HG02610 (cell line): ENCODE data around the gene TTC34.
"Not testable (repeated sequence)": the region's sequence is repeated elsewhere in the genome, so short reads cannot be mapped to it uniquely, and the experiment has no call there.

Experiments used
- ATAC-seq: cut with Tn5 transposase; IDR thresholded peaks from one replicate; pipeline ENCODE4 v1.9.1; 2021; ENCODE audit warnings: mild to moderate bottlenecking, moderate library complexity; ENCODE audit not compliant: unreplicated experiment

TTC34 gene

DNA sequence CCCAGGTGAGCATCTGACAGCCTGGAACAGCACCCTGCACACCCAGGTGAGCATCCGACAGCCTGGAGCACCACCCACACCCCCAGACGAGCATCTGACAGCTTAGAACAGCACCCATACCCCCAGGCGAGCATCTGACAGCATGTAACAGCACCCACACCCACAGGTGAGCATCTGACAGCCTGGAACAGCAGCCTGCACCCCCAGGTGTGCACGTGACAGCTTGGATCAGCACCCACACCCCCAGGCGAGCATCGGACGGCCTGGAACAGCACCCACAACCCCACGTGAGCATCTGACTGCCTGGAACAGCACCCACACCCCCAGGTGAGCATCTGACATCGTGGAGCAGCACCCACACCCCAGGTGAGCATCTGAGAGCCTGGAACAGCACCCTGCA, 116.6 kb downstream of the TTC34 start:
- ATAC-seq: not testable (repeated sequence)

DNA sequence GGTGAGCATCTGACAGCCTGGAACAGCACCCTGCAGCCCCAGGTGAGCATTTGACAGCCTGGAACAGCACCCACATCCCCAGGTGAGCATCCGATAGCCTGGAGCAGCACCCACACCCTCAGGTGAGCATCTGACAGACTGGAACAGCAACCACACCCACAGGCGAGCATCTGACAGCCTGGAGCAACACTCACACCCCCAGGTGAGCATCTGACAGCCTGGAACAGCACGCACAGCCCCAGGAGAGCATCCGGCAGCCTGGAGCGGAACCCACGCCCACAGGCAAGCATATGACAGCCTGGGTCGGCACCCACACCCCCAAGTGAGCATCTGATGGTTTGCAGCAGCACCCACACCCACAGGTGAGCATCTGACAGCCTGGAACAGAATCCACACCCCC, 117.5 kb downstream of the TTC34 start:
- not testable (repeated sequence) for ATAC-seq

DNA sequence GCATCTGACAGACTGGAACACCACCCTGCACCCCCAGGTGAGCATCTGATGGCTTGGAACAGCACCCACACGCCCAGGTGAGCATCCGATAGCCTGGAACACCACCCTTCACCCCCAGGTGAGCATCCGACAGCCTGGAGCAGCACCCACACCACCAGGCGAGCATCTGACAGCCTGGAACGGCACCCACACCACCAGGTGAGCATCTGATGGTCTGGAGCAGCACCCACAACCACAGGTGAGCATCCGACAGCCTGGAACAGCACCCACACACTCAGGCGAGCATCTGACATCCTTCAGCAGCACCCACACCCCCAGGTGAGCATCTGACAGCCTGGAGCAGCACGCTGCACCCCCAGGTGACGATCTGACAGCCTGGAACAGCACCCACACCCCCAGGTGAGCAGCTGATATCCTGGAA, 118.2 kb downstream of the TTC34 start:
- ATAC-seq: not testable (repeated sequence)

DNA sequence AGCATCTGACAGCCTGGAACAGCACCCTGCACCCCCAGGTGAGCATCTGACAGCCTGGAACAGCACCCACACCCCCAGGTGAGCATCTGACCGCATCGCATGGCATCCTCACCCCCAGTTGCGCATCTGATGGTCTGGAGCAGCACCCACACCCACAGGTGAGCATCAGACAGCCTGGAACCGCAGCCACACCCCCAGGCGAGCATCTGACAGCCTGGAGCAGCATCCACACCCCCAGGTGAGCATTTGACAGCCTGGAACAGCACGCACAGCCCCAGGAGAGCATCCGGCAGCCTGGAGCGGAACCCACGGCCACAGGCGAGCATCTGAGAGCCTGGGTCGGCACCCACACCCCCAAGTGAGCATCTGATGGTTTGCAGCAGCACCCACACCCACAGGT, 118.6 kb downstream of the TTC34 start:
- ATAC-seq: not testable (repeated sequence)

DNA sequence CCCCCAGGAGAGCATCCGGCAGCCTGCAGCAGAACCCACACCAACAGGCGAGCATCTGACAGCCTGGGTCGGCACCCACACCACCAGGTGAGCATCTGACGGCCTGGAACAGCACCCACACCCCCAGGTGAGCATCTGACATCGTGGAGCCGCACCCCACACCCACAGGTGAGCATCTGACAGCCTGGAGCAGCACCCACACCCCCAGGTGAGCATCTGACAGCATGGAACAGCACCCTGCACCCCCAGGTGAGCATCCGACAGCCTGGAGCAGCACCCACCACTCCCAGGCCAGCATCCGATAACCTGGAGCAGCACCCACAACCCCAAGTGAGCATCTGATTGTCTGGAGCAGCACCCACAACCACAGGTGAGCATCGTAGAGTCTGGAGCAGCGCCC, 124.8 kb downstream of the TTC34 start:
- ATAC-seq: not testable (repeated sequence)

DNA sequence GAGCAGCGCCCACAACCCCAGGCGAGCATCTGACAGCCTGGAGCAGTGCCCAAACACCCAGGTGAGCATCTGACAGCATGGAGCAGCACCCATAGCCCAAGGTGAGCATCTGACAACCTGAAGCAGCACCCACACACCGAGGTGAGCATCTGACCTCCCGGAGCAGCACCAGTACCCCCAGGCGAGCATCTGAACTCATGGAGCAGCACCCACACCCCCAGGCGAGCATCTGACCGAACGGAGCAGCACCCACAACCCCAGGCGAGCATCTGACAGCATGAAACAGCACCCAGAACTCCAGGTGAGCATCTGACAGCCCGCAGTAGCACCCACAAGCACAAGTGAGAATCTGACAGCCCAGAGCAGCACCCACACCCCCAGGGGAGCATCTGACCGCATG, 129.8 kb downstream of the TTC34 start:
- ATAC-seq: not testable (repeated sequence)

DNA sequence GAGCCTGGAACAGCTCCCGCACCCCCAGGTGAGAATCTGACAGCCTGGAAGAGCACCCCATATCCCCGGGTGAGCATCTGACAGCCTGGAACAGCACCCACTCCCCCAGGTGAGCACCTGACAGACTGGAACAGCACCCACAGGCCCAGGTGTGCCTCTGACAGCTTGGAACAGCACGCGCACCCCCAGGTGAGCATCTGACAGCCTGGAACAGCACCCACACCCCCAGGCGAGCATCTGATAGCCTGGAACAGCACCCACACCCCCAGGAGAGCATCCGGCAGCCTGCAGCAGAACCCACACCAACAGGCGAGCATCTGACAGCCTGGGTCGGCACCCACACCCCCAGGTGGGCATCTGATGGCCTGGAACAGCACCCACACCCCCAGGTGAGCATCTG, 141.7 kb downstream of the TTC34 start:
- not testable (repeated sequence) for ATAC-seq

DNA sequence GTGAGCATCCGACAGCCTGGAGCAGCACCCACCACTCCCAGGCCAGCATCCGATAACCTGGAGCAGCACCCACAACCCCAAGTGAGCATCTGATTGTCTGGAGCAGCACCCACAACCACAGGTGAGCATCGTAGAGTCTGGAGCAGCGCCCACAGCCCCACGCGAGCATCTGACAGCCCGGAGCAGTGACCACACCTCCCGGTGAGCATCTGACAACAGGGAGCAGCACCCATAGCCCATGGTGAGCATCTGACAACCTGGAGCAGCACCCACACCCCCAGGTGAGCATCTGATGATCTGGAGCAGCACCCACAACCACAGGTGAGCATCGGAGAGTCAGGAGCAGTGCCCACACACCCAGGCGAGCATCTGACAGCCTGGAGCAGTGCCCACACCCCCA, 143.6 kb downstream of the TTC34 start:
- ATAC-seq: not testable (repeated sequence)

DNA sequence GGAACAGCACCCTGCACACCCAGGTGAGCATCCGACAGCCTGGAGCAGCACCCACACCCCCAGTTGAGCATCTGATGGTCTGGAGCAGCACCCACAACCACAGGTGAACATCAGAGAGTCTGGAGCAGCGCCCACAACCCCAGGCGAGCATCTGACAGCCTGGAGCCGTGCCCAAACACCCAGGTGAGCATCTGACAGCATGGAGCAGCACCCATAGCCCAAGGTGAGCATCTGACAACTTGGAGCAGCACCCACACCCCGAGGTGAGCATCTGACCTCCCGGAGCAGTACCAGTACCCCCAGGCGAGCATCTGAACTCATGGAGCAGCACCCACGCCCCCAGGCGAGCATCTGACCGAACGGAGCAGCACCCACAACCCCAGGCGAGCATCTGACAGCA, 144.4 kb downstream of the TTC34 start:
- ATAC-seq: not testable (repeated sequence)

DNA sequence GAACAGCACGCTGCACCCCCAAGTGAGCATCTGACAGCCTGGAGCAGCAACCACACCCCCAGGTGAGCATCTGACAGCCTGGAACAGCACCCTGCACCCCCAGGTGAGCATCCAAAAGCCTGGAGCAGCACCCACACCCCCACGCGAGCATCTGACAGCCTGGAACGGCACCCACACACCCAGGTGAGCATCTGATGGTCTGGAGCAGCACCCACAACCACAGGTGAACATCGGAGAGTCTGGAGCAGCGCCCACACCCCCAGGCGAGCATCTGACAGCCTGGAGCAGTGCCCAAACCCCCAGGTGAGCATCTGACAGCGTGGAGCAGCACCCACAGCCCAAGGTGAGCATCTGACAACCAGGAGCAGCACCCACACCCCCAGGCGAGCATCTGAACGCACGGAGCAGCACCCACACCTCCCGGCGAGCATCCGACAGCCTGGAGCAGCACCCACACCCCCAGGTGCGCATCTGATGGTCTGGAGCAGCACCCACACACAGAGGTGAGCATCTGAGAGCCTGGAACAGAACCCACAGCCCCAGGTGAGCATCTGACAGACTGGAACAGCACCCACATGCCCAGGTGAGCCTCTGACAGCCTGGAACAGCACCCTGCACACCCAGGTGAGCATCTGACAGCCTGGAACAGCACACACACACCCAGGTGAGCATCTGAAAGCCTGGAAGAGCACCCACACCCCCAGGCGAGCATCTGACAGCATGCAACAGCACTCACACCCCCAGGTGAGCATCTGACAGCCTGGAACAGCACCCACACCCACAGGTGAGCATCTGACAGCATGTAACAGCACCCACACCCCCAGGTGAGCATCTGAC, 145.7 kb downstream of the TTC34 start:
- not testable (repeated sequence) for ATAC-seq

DNA sequence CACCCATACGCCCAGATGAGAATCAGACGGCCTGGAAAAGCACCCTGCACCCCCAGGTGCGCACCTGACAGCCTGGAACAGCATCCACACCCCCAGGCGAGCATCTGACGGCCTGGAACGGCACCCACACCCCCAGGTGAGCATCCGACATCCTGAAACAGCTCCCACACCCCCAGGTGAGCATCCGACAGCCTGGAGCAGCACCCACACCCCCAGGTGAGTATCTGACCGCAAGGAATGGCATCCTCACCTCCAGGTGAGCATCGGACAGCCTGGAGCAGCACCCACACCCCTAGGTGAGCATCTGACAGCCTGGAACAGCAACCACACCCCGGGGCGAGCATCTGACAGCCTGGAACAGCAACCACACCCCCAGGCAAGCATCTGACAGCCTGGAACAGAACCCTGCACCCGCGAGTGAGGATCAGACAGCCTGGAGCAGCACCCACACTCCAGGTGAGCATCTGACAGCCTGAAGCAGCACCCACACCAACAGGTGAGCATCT, 147.0 kb downstream of the TTC34 start:
- ATAC-seq: not testable (repeated sequence)

DNA sequence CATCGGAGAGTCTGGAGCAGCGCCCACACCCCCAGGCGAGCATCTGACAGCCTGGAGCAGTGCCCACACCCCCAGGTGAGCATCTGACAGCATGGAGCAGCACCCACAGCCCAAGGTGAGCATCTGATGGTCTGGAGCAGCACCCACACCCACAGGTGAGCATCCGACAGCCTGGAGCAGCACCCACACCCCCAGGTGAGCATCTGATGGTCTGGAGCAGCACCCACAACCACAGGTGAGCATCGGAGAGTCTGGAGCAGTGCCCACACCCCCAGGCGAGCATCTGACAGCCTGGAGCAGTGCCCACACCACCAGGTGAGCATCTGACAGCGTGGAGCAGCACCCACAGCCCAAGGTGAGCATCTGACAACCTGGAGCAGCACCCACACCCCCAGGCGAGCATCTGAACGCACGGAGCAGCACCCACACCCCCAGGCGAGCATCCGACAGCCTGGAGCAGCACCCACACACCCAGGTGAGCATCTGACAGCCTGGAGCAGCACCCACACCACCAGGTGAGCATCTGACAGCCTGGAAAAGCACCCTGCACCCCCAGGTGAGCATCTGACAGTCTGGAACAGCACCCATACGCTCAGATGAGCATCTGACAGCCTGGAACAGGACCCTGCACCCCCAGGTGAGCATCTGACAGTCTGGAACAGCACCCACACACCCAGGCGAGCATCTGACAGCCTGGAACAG, 147.6 kb downstream of the TTC34 start:
- not testable (repeated sequence) for ATAC-seq

DNA sequence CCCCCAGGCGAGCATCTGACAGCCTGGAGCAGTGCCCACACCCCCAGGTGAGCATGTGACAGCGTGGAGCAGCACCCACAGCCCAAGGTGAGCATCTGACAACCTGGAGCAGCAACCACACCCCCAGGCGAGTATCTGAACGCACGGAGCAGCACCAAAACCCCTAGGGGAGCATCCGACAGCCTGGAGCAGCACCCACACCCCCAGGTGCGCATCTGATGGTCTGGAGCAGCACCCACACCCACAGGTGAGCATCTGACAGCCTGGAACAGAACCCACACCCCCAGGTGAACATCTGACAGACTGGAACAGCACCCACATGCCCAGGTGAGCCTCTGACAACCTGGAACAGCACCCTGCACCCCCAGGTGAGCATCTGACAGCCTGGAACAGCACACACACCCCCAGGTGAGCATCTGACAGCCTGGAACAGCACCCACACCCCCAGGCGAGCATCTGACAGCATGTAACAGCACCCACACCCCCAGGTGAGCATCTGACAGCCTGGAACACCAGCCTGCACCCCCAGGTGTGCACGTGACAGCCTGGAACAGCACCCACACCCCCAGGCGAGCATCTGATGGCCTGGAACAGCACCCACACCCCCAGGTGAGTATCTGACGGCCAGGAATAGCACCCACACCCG, 148.4 kb downstream of the TTC34 start:
- ATAC-seq: not testable (repeated sequence)

DNA sequence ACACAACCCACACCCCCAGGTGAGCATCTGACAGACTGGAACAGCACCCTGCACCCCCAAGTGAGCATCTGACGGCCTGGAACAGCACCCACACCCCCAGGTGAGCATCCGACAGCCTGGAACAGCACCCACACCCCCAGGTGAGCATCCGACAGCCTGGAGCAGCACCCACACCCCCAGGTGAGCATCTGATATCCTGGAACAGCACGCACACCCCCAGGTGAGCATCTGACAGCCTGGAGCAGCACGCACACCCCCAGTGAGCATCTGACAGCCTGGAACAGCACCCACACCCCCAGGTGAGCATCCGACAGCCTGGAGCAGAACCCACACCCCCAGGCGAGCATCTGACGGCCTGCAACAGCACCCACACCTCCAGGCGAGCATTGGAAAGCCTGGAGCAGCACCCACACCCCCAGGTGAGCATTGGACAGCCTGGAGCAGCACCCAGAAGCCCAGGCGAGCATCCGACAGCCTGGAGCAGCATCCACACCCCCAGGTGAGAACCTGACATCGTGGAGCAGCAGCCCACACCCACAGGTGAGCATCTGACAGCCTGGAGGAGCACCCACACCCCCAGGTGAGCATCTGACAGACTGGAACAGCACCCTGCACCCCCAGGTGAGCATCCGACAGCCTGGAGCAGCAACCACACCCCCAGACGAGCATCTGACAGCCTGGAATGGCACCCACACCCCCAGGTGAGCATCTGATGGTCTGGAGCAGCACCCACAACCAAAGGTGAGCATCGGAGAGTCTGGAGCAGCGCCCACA, 149.2 kb downstream of the TTC34 start:
- not testable (repeated sequence) for ATAC-seq

DNA sequence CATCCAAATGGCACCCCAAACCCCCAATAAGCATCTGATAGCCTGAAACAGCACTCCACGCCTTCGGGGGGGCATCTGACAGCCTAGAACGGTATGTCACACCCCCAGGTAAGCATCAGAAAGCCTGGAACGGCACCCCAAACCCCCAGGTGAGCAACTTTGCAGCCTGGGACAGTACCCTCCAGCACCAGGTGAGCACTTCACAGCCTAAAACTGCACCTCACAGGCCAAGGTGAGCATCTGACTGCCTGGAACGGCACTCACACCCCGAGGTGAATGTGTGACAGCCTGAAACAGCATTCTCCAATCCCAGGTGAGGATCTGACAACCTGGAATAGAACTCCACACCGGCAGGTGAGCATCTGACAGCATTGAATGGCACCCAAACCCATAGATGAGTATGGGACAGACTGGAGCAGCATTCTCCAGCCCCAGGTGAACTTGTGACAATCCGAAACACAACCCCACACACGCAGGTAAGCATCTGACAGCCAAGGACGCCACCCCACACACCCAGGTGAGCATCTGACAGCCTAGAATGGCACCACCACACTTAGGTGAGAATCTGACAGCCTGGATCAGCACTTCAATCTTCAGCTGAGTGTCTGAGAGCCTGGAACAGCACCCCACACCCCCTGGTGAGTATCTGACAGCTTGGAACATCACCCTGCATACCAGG, 150.4 kb downstream of the TTC34 start:
- ATAC-seq: no peak

DNA sequence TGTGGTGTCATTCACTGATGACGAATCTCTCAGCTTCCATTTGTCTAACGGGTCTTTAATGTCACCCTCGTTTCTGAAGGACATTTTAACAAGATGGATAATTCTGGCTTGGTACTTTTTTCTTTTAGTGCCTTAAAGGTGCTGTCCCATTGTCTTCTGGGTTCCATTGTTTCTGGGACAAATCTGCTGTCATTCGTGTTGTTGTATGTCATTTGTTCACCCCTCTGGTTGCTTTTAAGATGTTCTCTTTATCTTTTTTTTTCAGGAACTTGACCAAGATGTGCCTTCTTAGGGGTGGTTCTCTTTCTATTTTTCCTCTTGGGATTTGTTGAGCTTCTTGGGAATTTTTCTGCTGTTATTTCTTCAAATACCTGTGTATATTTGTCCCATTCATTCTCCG, 154.7 kb downstream of the TTC34 start:
- ATAC-seq: no peak

DNA sequence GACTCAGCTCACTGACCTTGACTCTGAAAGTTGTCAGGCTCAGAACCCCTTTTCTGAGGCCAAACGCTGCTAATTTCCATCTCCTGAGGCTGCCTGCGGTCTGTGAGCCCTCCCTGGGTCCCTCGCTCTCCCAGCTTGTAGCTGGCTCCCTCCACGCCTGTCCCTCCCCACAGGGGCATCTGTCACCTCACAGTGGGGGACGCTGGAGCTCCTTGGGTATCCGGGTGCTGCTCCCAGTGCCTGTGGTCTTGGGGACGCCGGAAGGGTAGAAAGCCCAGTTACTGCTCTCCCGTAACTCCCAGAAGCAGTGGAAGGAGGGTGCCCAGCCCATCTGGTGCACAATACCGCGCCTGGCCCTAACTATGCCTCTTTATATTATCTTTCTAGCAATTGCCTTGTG, 155.7 kb downstream of the TTC34 start:
- ATAC-seq: no peak

DNA sequence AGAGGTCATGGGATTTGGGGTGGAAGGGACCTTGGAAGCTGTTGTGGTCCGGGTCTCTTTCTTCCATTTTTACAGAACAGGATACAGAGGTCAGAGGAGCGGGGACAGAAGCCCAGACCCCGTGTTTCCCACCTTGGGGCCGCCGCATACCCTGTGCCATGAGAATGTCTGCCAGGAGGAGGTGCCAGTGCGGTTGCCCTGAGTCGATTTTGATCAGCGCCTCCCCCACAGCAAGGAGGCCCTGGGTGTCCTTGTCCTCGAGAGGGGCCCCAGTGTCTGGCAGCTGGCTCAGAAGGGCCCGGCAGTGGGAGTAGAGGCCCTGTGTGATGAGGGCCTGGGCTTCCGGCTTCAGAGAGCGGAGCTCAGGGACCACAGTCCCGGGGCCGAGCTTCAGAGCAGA, 156.3 kb downstream of the TTC34 start:
- ATAC-seq: no peak

DNA sequence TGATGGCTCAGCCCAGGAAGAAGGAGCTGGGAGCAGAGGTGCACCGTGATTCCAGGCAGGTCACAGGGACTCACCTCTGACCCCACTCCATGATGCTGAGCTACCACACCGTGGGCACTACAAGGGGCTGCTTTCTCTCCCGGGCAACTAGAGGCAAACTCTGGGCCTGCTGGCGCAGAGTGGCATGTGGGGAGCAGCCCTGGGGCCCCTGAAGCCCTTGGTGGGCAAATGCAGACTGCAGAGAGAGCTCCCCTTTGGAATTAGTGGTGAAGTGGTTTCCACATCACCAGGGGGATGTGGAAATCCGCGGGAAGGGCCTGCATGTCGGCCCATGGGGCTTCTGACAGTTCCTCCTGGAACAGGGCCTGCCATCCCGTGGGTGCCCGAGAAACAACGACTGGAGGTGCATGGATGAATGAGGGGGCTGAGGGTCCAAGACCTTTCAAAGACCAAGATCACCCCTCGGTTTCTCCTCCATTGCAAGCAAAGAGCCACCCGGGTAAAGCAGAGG, 156.8 kb downstream of the TTC34 start:
- ATAC-seq: no peak

DNA sequence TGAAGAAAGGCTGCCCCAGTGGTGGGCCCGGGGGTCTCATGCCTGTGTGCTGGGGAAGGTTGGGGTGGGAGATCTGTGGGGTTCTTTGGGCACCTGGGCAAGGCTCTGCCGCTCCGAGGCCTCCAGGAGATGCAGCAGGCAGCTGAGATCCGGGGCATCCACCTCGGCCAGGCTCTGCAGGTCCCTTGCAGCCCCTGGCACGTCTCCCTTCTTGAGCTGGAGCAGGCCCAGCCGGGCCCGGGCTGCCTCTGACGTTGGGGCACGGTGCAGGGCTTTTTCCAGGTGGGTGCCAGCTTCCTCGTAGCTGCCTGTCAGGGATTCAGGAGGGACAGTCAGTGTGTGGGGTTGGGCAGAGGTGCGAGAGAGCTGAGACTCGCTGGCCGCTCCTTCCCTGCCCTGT, 157.3 kb downstream of the TTC34 start:
- no peak for ATAC-seq
